Astrocyte (in vitro differentiated cells and primary cell): Measurements from ENCODE around the gene DARS1.

Source experiments
- CTCF ChIP-seq: IDR thresholded peaks from 2 replicates; pipeline ENCODE4 v1.5.1; 2011; ENCODE audit warnings: low read depth, mild to moderate bottlenecking, inconsistent platforms, low read length, moderate library complexity; ENCODE audit not compliant: insufficient read depth
- EZH2 ChIP-seq: IDR thresholded peaks from 2 replicates; pipeline ENCODE4 v1.6.1; 2012; ENCODE audit warnings: mild to moderate bottlenecking, low read length, inconsistent platforms; ENCODE audit not compliant: insufficient read depth

- no peak for TF ChIP-seq CTCF
- TF ChIP-seq EZH2: no peak
These were observed 90.5 kb downstream of the DARS1 start for GRCh38 chr2:135894930-135895329.
